Jurkat, Clone E6-1 (cell line): ENCODE results near the gene MMAB.

Source experiments
- DNase-seq: peaks from one replicate; pipeline ENCODE4 v3.0.0-alpha.2; 2011; ENCODE audit warnings: low read depth, low spot score
- H3K4me3 ChIP-seq: 2 replicates; pipeline ENCODE4 v1.5.1; 2011; ENCODE audit warnings: mild to moderate bottlenecking, low read length, control low read depth, moderate library complexity

Gene MMAB

DNA sequence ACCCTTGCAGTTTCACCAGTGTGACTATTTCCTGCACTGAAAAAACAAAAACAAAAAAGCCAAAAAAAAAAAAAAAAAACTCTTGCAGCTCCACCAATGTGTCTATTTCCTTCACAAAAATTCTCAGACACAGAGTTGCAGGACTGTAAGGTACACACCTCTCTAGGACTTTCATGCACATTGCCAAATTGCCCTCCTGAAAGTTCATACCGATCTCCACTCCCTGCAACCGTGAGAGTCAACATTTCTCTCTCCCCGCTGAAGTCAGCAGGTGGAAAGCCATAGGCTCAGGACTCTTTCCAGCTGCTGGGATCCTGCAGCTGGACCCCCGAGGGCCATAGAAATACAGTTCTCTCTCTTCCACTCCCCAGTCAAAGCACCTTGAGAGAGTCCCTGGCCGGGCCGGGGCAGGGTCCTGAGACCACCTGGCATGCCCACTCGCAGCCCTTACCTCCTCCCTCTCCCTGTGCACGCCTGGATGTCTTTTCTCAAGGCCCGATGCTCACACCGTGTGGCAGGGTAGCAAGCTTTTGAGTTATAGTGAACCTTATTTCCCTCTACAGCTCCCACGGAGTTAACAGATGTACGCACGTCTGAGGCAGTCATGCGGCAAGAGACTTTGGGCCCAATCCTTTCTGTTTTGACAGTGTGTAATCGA lies 23.6 kb downstream of the MMAB start:
- DNase-seq, result no peak
- H3K4me3 ChIP-seq, result no peak overlapping the region

- DNase-seq, result no peak
Observed at GRCh38 chr12:109548258-109548657, 25.0 kb downstream of the MMAB start.

GRCh38 chr12:109547286-109547685 lies 26.0 kb downstream of the MMAB start:
- H3K4me3 ChIP-seq, result no peak overlapping the region
- DNase-seq, result no peak

More at GRCh38 chr12:109548258-109548657, 25.0 kb downstream of the MMAB start:
- no peak overlapping the region for H3K4me3 ChIP-seq

- no peak overlapping the region for H3K4me3 ChIP-seq
- no peak for DNase-seq
Observed at GRCh38 chr12:109545826-109546225, 27.5 kb downstream of the MMAB start.

- DNase-seq, result peak; percentile 43
- H3K4me3 ChIP-seq, result no peak overlapping the region
Observed at GRCh38 chr12:109544955-109545531, 28.3 kb downstream of the MMAB start.

DNA sequence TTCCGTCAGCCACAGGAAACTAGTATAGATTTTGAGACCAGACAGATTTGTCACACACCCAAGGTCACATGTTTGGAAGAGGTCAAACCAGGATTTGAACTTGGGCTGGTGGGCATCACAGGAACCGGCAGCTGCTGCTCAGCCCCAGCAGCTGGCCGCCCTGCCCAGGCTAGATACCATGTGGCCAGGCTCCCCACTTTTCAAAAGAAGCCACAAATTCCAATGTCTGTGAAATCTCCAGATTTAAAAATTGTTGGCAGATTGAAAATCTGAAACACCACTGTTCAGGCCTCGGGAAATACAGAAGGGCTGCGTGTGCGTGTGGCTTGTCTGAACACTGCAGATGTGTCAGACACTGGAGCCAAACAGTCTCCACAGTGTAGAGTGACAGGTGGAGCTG lies 30.4 kb downstream of the MMAB start:
- no peak overlapping the region for H3K4me3 ChIP-seq
- no peak for DNase-seq

- H3K4me3 ChIP-seq, result no peak overlapping the region
- no peak for DNase-seq
Observed at GRCh38 chr12:109542014-109542413, 31.3 kb downstream of the MMAB start.

GRCh38 chr12:109541413-109541726 lies 31.9 kb downstream of the MMAB start:
- no peak overlapping the region for H3K4me3 ChIP-seq
- no peak for DNase-seq

DNA sequence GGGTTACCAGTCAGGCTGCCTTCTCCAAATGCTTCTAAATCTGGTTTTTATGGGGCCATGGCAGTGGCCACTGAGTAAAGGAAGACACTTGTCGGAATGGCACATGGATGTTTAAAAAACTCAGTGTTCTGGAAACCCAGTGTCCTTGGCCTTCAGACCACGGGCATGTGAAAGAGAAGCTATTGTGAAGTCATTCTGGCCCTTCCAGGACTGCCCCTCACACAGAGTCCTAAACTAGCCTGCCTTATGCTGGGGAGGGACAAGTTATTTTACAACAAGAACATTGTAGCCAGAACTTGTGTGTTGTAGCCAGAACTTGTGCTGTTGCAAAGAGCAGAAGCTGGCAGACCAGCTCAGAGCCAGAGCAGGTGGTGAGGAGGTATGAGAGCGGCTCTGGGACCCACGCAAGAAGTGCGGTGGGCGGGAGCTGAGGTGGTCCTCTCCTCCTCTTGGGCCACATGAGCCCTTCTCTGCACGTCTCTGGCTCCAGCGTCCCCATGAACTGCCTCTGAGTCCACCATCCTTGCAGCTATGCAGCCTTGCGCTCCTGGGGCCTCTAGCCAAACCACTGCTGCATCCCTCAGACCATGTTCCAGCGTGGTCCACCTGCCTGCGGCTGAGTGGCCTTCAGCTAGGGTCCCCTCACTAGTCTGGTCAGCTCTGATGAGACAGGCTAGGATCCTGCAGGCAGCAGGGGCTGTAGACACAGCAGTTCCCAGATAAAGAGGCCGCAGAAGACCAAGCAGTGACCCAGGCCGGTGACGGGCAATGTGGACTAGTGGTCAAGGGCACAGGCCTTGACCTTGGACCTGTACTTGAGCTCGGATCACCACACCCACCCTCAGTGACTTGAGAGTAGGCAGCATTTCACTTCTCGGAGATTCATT lies 32.5 kb downstream of the MMAB start:
- no peak overlapping the region for H3K4me3 ChIP-seq
- no peak for DNase-seq

GRCh38 chr12:109539508-109539907 lies 33.8 kb downstream of the MMAB start:
- DNase-seq, result no peak
- H3K4me3 ChIP-seq, result no peak overlapping the region

GRCh38 chr12:109538191-109538863 lies 35.0 kb downstream of the MMAB start:
- H3K4me3 ChIP-seq, result no peak overlapping the region
- DNase-seq, result no peak

- DNase-seq, result no peak
- no peak overlapping the region for H3K4me3 ChIP-seq
Observed at GRCh38 chr12:109537136-109537535, 36.2 kb downstream of the MMAB start.

GRCh38 chr12:109535863-109536250 lies 37.4 kb downstream of the MMAB start:
- no peak overlapping the region for H3K4me3 ChIP-seq
- DNase-seq, result no peak

GRCh38 chr12:109535231-109535862 lies 38.0 kb downstream of the MMAB start:
- DNase-seq, result no peak
- no peak overlapping the region for H3K4me3 ChIP-seq

DNA sequence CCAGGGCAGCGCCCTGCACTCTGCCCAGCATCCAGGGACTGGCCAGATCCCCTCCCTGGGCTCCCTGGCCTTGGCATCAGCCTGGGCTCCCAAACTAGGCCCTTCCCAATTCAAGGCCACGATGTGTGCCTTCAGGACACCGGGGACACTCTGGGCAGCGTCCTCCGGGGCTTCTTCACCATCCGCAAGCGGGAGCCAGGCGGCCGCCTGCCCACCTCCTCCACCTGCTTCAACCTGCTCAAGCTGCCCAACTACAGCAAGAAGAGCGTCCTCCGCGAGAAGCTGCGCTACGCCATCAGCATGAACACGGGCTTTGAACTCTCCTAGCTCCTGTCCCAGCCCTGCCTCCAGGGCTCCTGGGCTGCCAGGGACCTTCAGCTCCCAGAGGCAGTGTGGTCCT lies 38.8 kb downstream of the MMAB start:
- no peak overlapping the region for H3K4me3 ChIP-seq
- no peak for DNase-seq

GRCh38 chr12:109533487-109533740 lies 39.9 kb downstream of the MMAB start:
- no peak for DNase-seq

GRCh38 chr12:109532721-109533486 lies 40.4 kb downstream of the MMAB start:
- no peak overlapping the region for H3K4me3 ChIP-seq
- no peak for DNase-seq

More at GRCh38 chr12:109533487-109533740, 39.9 kb downstream of the MMAB start:
- H3K4me3 ChIP-seq, result no peak overlapping the region

DNA sequence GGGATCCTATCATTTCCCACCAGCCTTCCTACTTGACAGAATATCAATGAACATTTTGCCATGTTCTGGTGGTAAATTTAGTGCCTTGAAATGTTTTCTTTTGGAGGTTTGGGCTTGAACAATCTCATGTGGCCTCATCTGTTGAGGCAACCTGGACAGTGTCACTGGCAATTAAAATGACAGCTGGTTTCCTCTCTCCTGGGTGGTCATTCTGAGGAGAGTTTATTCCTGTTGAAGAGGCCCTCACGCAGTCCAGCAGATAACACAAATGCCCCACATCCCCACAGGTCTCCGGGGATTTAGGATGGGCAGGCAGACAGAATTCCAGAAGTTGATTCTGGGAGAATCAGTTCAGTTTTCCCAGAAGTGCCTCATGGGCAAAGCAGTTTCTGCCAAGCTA lies 41.9 kb downstream of the MMAB start:
- H3K4me3 ChIP-seq, result no peak overlapping the region
- DNase-seq, result no peak
